Effector memory CD4-positive, alpha-beta T cell (primary cell): ENCODE data around the gene RANBP3L.

Experiments
- DNase-seq, 3 donors: peaks; one replicate each; pipeline ENCODE4 v3.0.0-alpha.2; 2020
- H3K27ac ChIP-seq: 2 replicates; pipeline ENCODE4 v1.7.0; 2013; ENCODE audit warnings: mild to moderate bottlenecking, low read length, moderate library complexity; ENCODE audit not compliant: insufficient read depth, poor library complexity, severe bottlenecking
- H3K27me3 ChIP-seq: replicated peaks from 2 replicates; pipeline ENCODE4 v1.7.0; 2013; ENCODE audit warnings: mild to moderate bottlenecking, low read length; ENCODE audit not compliant: insufficient read depth, control insufficient read depth, poor library complexity, severe bottlenecking
- H3K36me3 ChIP-seq: 2 replicates; pipeline ENCODE4 v1.7.0; 2013; ENCODE audit warnings: mild to moderate bottlenecking, low read length, moderate library complexity; ENCODE audit not compliant: control insufficient read depth, insufficient read depth
- H3K4me1 ChIP-seq: 2 replicates; pipeline ENCODE4 v1.7.0; 2013; ENCODE audit warnings: low read length, mild to moderate bottlenecking; ENCODE audit not compliant: control insufficient read depth, insufficient read depth, poor library complexity, severe bottlenecking
- H3K4me3 ChIP-seq: 2 replicates; pipeline ENCODE4 v1.7.0; 2013; ENCODE audit warnings: low read length, low read depth, mild to moderate bottlenecking; ENCODE audit not compliant: insufficient read depth, poor library complexity, severe bottlenecking
- H3K9me3 ChIP-seq: 2 replicates; pipeline ENCODE4 v1.7.0; 2013; ENCODE audit warnings: mild to moderate bottlenecking, low read length, moderate library complexity; ENCODE audit not compliant: control insufficient read depth

Gene RANBP3L

GRCh38 chr5:36244076-36244475 is 57.6 kb downstream of the RANBP3L start:
- Histone ChIP-seq H3K9me3 (no peaks in the 10 kb centered on the region), H3K36me3 (no peaks in the 10 kb centered on the region), H3K4me3 (no peak overlapping the region), H3K27me3 (no peaks in the 10 kb centered on the region), H3K4me1 (peaks cover 17% of the 10 kb centered on the region), H3K27ac (no peak overlapping the region)
- no peak for DNase-seq

GRCh38 chr5:36243653-36244052 is 58.0 kb downstream of the RANBP3L start:
- DNase-seq: no peak
- Histone ChIP-seq H3K27ac (no peak overlapping the region), H3K4me1 (peaks cover 17% of the 10 kb centered on the region), H3K4me3 (no peak overlapping the region), H3K36me3 (no peaks in the 10 kb centered on the region), H3K9me3 (no peaks in the 10 kb centered on the region), H3K27me3 (no peaks in the 10 kb centered on the region)

DNA sequence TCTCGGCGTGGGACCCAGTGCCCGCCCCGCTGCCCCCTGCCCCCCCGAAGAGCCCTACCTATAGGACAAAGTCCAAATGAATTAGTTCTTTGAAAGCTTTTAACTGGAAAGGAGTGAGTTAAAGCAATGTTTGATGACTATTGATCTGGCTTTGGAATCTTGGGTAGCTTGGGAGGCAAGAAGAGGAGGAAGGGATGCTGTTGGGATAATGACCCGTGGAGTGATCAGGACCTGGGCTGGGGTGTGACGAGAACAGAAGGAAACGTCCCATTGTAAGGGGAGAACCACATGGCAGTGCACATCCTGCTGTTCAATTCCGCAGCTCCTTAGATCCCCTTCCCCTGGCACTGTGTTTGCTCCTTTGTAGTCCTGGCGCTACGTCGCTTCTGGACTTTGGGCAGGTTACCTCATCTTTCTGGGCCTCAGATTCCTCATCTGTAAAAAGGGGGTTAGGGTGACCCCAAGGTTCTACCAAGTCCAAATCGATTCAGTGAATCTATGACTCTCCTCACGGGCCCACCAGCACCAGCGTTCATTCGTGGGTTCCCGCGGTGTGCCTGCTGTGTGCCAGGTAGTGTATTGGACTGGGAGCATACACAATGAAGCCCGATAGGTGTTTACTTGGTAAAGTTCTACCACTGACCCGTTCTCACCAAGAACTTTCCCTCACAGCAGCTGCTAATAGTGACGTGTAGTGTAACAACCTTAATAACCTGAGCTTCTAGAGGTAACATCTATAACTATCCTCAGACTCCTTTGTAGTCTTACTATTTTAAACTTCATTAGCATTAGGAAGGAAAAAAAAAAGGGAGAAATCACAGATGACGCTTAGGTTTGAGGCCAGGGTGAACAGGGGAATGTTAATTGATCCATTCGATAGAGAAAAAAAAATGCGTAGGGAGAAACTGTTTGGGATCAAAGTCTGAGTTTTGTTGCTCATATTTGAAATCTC is 58.9 kb downstream of the RANBP3L start:
- Histone ChIP-seq H3K36me3 (no peaks in the 10 kb centered on the region), H3K27me3 (no peaks in the 10 kb centered on the region), H3K4me1 (peaks cover 17% of the 10 kb centered on the region), H3K9me3 (no peaks in the 10 kb centered on the region), H3K4me3 (peak overlapping the region; percentile 74), H3K27ac (peak overlapping the region; percentile 89)
- no peak for DNase-seq

DNA sequence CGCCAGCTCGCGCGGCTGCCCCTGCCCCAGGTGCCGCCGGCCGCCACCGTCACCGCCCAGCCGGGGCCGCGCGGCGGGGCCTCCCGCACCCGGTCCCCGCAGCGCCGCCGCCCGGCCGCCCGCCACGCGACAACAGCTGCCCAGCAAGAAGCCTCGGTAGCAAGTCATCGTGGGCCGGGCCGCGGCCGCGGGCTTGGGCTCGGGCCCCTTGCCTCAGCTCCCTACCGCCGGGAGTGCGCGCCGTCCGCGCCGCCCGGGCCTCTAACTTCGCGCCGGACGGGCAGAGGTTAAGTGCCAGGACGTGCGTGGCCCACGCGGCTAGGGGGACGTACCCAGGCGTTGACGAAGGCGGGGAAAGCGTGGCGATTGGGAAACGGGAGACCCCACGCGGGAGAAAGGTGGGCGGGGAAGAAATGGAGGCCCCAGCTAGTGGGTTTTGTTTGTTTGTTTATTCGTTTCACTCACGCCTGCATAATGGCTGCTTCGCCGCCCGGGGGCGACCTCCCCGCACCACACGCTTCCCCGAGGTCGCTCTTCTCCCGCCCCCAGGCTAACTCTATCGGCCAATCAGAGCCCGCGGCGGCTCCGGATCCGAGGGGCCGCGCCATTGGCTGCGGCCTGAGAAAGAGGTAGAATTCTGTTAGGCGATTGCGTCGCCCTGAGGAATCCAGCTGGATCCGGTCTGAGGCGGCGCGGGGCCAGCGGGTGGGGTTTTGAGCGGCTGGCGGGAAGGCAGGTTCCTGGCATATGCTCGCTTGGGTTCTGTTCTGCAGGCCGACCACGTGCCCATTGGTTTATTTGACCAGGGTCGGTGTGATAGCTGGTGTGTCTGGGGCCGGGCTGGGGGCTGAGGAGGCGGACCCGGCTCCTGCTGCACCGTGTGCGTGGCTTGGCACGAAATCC is 59.8 kb downstream of the RANBP3L start, which contains the start of gene NADK2:
Gene NADK2, minus strand, starts transcription at position 295 of the 903 bp plus-strand sequence. Its CDS starts 127 bp downstream, at position 168.
- peak; percentile 89 to 93 (median 91) for DNase-seq
- Histone ChIP-seq H3K27me3 (no peaks in the 10 kb centered on the region), H3K9me3 (no peaks in the 10 kb centered on the region), H3K36me3 (no peaks in the 10 kb centered on the region), H3K27ac (peak within 1 kb of the TSS; percentile 89), H3K4me1 (peaks cover 17% of the 10 kb centered on the region), H3K4me3 (peak within 1 kb of the TSS; percentile 74)

GRCh38 chr5:36240779-36241630 is 60.7 kb downstream of the RANBP3L start:
- no peaks in the 10 kb centered on the region for H3K36me3 ChIP-seq
- H3K4me1 ChIP-seq: peaks cover 17% of the 10 kb centered on the region
- H3K27ac ChIP-seq: peak overlapping the region; percentile 89
- DNase-seq: peak in 2 of 3 donors; percentile 3 to 16
- no peaks in the 10 kb centered on the region for H3K27me3 ChIP-seq
- H3K9me3 ChIP-seq: no peaks in the 10 kb centered on the region
- peak overlapping the region; percentile 74 for H3K4me3 ChIP-seq

DNA sequence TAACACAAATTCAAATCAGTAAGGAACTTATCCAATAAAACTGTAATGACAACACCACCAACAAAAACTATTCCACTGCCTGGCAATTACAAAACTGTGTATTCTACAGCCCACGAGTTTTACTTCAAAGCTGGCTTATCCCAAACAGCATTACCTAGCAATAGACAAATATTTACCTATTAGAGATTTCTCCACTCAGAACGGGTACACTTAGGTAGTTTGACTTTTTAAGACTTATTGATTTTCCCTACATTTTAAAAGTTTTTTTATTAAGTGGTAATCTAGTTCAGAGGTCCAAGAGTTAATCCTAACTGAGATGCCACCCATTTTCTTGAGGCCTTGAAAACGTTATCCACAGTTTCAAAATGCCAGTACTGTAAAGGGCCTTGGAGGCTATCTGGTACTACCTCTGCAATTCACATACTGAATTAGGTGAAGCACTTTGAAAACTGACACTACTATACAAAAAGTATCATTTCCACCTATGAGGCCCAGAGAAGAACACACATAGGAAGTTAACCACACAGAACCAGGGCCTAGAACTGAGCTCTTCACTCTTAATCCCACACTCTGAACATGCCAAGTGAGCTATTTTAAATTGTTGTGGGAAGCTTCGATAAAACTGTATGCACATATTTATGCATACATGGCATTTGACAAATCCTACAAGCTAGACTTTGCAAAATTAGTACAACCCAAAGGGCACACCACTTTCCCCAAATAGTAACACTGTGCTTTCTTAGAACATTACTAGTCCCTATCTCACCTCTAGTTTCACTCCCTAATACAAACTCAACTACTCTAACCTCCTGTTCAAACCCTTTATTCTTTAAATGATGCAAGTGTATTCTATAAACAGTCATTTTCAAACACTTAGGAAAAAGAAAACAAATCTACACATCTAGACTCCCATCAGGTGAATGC is 62.1 kb downstream of the RANBP3L start:
- H3K27me3 ChIP-seq: no peaks in the 10 kb centered on the region
- no peak for DNase-seq
- H3K4me1 ChIP-seq: peaks cover 17% of the 10 kb centered on the region
- H3K36me3 ChIP-seq: no peaks in the 10 kb centered on the region
- no peak overlapping the region for H3K27ac ChIP-seq
- no peaks in the 10 kb centered on the region for H3K9me3 ChIP-seq
- no peak overlapping the region for H3K4me3 ChIP-seq

GRCh38 chr5:36238502-36239295 is 63.0 kb downstream of the RANBP3L start:
- no peak for DNase-seq
- H3K9me3 ChIP-seq: no peaks in the 10 kb centered on the region
- no peaks in the 10 kb centered on the region for H3K27me3 ChIP-seq
- no peaks in the 10 kb centered on the region for H3K36me3 ChIP-seq
- peaks cover 17% of the 10 kb centered on the region for H3K4me1 ChIP-seq
- no peak overlapping the region for H3K4me3 ChIP-seq
- H3K27ac ChIP-seq: no peak overlapping the region

DNA sequence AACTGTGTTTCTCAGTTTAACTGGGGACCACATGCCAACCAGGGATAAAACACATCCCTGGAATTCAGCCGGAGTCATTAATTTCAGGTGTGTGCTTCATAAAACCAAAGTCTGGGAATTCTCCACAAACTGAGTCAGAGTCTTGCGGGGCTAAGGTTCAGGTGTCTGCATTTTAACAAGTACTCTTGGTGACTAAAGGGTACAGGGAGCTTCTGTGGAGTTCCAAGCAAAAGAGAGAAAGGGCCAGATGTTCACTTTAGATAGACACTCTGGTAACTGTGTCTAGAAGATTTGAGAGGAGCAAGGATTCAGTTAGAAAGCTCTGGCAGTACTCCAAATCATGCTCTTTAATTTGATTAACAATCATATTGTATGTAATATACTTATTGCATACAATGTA is 64.0 kb downstream of the RANBP3L start:
- Histone ChIP-seq H3K9me3 (no peaks in the 10 kb centered on the region), H3K36me3 (no peaks in the 10 kb centered on the region), H3K4me1 (peaks cover 14% of the 10 kb centered on the region), H3K27ac (no peak overlapping the region), H3K4me3 (no peak overlapping the region), H3K27me3 (no peaks in the 10 kb centered on the region)
- DNase-seq: no peak
